Activated naive CD8-positive, alpha-beta T cell treated with anti-CD3 and anti-CD28 coated beads, Interleukin-2, amount 50 U/mL, for 16 hours (primary cell): Measurements from ENCODE around the gene CMSS1.

Experiments
- DNase-seq: peaks from one replicate; pipeline ENCODE4 v3.0.0-alpha.2; 2020; ENCODE audit warnings: low read depth, low spot score

Gene CMSS1

DNA sequence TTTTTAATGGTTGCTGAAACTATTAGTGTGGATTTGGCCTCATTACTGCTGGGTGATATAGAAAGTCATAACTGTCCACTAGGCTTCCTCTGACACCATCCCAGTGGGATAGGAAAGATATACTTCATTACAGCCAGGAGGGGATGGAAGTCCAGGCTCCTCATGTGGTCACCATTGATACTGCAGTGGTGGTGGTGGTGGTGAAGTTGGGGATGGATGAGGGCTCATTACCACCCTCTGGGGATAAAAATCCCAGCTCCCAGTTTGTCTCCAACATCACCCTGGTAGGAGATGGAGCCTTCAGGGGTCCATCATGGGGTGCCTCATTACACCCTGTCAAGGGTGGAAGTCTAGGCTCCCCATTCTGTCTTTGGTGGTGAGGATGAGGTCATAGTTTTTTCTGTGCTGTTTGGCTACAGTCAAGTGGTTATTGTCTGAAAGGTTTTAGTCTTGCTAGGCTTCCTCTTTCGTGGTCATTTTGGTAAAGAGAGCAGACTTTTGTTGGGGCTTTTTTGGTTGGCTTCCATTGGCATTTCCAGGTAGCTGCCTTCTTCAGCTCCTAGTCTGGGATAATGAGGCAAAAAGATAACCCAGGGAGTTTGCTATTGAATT lies 326.7 kb downstream of the CMSS1 start:
- no peak for DNase-seq

DNA sequence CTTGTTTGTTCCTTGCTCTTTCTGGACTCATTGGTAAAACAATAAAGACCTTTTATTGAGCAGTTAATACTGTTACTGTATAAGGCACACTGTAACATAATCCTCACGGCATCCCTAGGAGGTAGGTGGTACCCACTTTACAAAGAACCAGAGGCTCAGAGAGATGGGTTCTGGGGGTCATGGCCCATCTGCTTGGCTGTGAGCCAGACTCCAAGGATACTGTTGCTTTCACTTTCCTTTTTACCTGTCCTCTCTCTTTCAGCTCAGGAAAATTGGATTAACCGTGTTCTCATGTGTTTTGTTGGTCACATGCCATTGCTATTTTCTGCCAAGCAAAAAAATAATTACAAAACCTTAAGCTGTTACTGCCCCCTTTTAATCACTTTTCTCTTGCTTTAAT lies 331.5 kb downstream of the CMSS1 start:
- DNase-seq = no peak

DNA sequence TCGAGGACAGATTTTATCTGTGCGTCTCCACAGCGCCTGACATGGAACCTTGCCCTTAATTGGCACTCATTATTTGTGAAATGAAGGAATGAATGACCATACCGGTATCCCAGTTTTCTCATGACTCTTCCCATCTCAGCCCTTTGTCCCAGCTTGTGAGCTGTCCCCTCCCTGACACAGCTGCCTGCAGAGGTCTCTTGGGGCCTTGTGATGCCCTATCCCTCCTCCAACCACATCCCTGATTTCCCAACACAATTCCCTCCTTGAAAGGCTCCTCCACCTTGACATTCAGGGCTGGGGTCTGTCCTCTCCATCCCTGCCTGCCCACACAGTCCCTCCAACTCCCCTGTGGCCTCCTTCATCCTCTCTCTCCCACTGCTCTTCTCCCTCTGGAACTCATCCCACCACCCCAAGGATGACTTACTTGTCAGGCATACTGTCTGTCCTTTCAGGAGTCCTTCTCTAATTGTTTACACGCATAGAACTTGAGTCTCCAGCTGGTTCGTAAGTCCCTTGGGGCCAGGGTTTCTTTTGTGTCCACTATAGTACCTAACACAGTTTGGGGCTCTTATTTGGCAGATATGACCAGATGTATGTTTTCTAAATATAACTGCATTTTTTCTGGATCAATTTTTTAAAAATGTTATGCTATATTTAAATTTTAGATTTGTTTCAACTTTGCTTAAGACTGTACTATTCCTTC lies 332.2 kb downstream of the CMSS1 start:
- DNase-seq = no peak

DNA sequence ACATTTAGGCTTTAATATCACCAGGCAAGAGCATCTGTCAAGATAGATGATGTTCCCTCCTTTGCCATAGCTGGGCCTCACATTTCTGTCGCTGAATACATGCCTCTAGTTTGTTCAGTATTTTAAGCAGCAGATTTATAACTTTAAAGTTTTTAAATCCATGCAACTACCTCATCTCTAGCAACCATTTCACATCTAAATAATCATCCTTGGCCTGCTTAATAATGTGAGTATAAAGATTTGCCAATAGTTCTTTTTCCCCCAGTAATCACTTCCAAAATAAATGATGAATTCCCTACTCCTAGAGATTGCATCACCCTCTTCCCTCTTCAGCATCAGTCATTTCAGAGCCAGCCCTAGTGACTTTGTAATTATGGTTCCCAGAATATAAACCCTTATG lies 332.8 kb downstream of the CMSS1 start:
- DNase-seq = no peak

DNA sequence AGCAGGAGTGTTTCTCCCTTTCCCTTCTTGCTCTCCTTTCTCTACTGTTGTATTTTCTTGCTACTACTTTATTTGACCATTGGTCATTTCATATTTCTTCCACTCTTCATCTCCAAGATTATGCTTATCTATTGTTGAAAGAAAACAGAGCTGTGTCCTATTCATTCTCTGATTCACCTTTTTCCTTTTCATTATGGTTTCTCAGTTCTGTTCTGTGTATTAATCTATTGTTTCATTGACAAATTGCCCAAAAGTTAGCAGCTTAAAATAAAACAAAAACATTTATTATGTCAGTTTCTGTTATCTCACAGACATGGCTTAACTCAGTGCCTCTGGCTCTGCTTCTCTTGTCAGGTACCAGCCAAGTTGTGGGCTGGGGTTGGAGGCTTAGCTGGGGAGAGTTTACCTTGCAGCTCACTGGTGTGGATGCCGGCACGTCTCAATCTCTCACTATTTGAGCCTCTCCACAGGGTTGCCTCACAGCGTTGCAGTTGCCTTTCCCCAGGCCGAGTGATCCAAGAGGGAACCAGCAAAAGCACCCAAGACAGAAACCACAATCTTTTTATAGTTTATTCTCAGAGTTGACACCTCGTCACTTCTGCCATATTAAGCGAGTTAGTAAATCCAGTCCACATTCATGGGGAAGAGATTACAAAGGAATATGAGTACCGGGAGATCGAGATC lies 333.5 kb downstream of the CMSS1 start:
- no peak for DNase-seq

DNA sequence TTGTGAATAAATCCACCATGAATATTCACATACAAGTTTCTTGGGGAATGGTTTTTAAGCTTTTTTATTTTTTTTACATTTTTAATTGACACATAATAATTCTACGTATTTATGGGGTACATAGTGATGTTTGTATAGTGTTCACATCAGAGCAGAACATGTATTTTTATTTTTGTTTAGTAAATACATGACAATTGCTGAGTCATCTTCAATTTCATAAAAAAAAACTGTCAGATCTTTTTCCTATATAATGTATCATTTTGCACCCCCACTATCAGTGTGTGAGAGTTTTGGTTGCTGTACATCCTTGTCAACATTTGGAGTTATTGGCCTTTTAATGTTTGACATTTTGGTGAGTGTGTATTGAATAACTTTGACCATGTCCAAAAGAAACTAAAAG lies 336.5 kb downstream of the CMSS1 start:
- DNase-seq = no peak

DNA sequence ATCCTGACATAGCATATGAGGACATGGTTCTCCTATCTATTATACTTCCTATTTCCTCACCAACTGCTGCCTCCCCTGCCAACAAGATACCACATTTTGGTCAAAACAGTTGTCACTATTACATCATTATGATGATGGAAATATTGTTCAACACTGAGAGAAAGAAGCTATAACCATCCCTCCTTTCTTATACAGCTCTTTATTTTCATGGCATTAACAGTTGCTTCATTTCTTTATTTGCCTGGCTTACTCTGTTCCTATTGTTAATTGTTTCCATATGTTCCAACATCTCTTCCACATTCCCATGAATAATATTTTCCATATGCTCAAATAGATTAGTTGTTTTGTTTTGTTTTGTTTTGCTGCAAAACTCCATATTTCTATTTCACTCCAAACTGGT lies 337.5 kb downstream of the CMSS1 start:
- no peak for DNase-seq

DNA sequence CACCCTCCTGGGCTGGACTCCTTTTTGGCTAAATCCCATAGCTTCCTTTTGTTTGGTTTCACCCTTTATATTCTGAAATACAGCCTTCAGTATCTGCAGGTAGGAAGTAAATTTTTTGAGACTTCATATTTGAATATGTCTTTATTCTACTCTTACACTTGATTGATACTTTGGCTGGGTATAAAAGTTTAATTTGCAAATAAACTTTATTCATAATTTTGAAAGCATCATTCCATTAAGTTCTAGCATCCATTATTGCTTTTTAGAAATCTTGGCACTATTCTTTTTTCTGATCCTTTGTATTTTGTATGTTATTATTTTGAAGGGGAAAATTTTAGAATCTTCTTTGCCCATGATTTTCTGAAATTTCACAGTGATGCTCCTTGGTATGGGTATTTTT lies 337.9 kb downstream of the CMSS1 start:
- DNase-seq = no peak

DNA sequence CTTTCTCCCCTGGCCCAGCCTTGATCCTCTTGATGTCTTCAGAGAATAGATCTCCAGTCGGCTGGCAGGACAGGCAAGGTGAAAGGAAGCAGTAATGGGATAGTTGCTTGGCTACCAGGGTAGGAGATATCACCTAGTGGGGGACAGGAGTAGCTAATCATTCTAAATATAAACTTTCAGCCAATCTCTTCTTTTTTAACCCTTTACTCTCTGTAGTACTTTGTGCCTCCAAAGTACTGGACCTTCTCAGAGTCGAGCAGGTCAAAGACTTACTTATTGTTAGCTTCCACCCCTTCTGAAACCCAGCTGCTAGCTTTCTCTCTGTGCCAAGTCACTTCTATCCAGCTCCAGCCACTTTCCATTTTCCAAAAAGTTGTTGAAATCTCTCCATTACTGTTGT lies 340.0 kb downstream of the CMSS1 start:
- no peak for DNase-seq

DNA sequence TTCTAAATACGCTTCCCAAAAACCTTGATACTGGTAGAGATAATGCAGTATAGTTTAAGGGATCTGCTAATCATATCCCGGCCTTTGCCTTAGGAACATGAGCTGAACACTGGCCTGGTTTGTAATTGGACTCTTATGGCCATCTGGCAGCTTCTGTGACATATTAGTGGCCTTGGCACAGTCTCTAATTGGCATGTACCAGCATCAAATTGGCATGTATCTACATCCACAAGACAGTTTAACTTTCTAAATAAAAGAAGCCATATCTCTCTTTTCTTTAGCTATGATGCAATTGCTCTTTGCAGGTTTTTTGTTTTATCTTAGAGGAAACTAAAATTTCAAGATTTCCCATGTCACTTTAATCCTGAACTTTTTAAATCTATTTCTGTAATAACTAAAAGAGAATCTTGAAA lies 341.3 kb downstream of the CMSS1 start:
- no peak for DNase-seq

DNA sequence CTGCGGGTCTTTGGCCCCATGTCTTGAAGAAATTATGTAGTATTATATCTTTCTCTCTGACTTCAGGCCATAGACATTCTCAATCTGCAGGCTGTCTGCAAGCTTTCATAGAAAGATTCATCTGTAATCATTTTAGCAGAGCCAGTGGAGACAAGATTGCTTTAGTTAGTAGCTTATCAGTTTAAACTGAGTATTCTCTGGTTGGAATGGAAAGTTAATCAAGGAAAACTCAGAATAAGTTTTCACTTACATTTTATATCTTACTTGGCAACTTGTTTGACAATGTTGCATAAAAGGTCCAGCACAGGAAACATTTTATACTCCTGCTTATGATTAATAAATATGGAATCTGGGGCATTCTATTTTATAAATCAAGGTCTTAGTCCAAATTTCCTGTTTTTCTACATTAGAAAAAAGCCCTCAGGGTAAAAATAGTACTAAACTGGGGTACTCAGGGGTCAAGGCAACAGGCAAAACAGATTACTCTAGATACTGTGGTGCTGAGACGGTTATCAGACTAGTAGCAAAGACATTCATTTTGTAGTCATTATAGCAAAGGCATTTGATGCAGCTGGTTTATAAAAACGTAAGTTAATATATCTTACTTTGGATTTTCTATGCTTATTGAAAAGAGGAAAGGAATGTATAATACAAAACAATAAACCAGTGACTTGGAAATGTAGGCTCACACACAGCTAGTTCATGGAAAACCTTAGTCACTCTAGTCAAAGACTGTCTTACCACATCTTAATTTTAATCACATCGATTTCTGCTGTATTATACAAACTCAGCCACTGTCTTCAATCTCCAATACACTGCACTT lies 341.9 kb downstream of the CMSS1 start:
- DNase-seq = no peak

DNA sequence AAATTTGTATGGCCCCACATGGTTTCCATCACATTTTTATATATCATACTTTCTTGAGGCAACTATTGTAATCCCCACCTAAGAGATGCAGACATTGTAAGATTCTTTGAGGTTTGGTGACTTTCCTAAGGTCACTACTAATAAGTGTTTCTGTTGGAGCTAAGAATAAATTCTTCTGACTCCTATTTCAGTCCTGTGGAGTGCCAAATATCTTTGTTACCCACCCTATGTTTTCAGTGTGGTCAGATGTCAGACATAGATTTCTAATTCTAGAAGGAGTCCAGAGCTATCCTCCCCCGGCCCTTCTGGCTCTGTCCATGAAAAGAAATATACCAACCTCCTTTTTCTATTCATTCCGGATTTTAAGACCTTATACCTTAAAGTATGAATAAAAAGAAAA lies 342.9 kb downstream of the CMSS1 start:
- no peak for DNase-seq

DNA sequence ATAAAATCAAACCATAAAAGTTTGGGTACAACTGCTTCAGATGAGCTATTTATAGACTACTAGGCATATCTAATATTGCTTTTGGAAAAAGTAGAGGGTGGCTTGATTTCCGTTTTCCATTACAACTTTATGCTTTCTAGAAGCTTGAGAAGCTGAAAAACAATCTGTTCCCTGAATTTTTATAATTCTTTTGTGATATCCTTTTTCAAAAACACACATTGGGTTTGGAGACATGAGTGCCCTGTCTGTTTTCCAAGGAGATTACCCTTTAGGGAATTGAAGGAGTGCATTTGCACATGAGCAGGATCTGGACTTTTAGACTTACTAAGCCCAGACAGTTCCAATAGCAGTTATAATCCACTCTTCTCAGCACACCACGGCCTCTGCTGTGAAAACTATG lies 346.1 kb downstream of the CMSS1 start:
- no peak for DNase-seq

DNA sequence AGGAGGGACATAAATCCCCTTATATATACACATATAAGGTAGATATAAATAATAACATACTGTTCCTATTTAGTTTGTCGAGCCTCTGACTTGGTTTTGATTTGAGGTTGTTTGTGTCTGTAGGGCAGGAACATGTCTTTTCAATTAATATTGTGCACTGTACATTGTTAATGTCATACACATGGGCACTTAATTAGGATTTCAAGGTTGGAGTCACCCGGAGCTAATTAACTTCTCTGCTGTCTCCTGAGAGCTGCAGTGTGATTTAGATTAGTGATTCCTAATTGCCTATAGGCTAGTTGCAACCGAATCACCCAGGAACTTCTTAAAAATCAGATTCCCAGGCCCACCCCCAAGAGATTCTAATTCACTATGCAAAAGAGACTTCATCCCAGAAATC lies 347.1 kb downstream of the CMSS1 start:
- no peak for DNase-seq

DNA sequence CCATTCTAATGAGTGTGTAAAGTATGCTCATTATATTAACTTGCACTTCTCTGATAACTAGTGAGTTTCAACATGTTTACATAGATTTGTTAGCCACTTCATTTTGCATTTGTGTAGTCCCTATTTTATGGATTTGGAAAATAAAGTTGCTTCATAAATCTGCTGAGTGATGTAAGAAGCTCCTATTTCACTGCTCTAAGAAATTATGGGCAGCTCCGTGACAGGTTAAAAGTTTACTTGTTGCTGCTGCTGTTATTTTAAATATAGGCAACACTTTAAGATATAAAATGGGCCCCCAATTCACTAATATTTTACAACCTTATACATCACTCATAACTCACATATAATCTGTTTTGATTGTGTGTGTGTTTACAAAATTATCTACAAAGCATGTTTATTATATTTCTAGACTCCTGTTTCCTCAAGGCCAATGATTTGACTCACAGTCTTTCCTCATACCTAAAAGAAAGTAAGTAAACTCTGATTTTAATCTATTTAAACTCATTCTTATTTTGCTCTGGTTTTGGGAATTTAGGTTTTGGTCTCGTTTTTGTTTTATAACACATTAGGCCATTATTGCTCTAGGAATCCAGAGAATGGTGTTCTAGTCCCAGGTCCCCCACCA lies 348.4 kb downstream of the CMSS1 start:
- DNase-seq = no peak

DNA sequence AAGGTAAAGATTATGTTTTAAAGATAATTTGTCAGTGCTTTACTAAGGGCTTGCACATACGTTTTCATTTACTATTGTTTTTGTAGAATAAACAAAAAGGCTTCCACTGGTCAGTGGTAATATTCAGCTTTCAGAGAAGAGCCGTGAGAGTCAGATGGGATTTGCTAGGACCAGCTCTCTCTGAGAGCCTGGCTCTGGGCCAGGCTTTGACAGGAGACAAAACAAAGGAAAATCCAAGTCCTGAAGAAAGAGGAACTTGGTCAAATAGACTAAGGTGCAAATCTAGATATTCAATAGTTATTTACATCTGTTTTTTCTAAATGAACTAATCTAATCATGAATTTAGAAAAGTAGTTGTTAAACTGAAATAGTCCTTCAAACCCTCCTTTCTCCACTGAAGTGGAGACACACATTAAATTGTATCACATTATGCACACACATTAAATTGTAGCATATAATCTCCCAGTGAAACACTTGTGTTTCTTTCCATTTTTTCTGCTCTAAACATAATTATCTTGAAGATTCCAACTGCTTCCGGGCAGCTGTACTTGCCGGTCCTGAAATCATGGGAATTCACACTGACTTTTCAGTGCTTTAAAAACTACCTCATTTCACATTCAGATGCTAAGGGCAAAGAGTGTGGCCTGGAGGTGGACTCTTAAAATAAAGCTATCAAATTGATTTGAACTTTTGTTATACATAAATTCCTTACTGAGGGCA lies 351.7 kb downstream of the CMSS1 start:
- no peak for DNase-seq

DNA sequence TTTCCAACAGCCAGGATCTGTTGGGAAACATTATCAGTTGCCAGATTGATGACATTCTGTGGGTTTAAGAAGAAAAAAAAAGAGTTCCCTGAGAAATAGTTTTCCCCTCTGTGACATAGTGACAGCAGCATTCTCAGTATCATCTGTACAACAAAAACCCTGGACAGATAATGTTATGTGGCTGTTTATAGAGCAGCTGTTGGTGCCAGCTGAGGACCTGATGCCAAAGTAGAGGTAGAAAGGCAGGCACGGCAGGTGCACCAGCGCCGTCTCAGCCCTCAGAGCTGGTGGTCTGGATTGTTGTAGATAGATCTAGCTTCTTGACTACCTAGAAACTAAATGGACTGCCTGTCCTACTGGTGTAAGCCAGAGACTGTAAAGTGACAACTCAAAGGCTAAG lies 352.8 kb downstream of the CMSS1 start:
- DNase-seq = no peak

DNA sequence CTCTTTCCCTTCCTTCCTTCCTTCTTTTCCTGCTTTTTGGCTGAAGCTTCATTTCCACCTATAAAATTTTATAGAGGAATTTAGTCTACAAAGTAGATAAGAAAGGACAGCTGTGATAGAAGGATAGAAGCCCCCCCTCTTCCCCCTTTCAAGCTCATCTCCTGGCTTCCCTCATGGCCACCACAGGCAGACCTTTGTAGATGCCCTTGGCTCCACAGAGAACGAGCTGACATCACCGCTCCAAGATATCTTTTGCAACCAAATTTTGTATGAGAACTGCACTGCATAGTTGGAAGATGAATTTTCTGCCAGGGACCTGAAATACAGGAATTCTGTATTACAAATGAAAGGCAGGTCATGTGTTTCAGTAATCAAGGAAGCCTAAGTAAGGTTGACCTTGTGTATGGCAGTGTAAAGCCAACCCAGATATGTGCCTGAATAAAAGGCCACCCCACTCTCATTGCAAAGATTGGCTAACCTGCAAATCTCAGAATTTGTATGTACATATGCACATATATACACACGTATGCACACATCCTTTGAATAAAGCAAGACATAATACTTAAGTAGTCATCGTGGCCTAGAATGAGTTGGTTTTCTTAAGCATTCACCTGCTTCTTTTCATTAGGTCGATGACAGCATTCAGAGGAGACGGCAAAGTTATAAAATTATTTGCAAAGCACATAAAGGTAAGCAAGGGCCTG lies 353.7 kb downstream of the CMSS1 start:
- DNase-seq = no peak

DNA sequence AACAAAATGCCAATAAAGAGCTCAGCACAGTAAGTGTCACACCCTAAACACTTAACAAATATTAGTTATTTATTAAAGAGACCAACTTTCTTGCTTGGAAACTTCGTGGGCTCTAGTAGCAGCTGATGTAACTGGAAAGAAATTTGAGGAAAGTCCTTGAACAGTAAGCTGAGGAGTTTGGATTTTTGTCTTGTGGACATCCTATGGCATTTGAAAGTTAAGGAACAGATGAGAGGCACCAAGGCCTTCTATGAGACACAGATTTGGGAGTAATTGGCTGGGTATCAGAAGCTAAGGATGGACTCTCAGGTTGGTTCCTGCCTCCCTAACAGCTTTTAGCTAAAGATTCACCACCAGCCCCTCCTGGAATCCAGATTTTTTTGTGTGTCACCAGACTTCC lies 356.3 kb downstream of the CMSS1 start:
- DNase-seq = no peak

DNA sequence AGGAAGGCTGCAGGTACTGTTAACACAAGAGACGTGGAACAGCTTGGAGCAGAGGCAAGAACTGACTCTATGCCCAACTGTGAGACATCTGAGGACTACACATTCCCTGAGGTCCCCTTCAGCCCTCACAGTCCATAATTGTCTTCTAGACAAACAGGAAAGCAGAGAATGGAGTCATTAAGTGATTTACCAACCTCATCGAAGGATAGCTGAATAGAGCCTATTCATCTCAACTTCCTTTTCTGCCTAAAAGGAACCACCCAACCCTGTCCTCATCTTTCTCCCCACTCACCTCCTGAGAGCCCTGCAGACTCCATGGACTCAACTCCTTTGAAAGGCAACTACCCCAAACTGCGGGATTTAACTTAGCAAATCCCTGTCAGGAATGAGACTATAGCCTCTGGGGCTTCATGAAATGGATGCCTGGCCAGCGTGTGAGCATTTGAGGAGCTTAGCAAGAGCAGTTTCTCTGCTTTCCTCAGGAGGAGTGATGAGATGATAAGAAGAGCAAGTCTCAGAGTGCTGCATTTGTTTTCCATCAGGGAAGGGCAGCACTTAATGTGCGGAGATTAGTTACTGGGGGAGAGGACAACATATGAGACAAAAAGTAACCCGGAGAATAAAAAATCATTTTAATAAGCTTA lies 358.1 kb downstream of the CMSS1 start:
- no peak for DNase-seq
